Measurements from ENCODE around the gene CARD11. TPM values are rescaled to one million over a fixed set of nuclear protein-coding genes. Genes with fewer than 3 reads are reported as not detected.
A peak's percentile ranks its signal among the peaks of the same experiment; 100 is the strongest.

CARD11 gene
- total and polyA plus RNA-seq, 3 donors from 2014 or later = 2.9 to 3.9 (median 3.2) TPM

- Histone ChIP-seq H3K36me3 (ENCODE audit: low read depth, missing control alignments) (no peaks in the 10 kb centered on the region), H3K27ac (no peak overlapping the region), H3K9me3 (no peaks in the 10 kb centered on the region), H3K4me1 (no peaks in the 10 kb centered on the region), H3K27me3 (no peaks in the 10 kb centered on the region), H3K4me3 (no peak overlapping the region)
- intact Hi-C loops (cut with DNase I; ENCODE audit: low total_unique reads) = no loop called here
- WGBS, 2 donors = 70 to 74% methylated on average over 24 to 27 of the region's 27 CpGs
- DNase-seq = peak; percentile 19
- TF ChIP-seq, protein P1, sequence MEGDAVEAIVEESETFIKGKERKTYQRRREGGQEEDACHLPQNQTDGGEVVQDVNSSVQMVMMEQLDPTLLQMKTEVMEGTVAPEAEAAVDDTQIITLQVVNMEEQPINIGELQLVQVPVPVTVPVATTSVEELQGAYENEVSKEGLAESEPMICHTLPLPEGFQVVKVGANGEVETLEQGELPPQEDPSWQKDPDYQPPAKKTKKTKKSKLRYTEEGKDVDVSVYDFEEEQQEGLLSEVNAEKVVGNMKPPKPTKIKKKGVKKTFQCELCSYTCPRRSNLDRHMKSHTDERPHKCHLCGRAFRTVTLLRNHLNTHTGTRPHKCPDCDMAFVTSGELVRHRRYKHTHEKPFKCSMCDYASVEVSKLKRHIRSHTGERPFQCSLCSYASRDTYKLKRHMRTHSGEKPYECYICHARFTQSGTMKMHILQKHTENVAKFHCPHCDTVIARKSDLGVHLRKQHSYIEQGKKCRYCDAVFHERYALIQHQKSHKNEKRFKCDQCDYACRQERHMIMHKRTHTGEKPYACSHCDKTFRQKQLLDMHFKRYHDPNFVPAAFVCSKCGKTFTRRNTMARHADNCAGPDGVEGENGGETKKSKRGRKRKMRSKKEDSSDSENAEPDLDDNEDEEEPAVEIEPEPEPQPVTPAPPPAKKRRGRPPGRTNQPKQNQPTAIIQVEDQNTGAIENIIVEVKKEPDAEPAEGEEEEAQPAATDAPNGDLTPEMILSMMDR (IDR thresholded peaks at IDR 0.05) = no peak
- no peak for TF ChIP-seq POLR2A (IDR thresholded peaks at IDR 0.05)
Measured at GRCh38 chr7:2980401-2981102, 63.1 kb downstream of the CARD11 start.

DNA sequence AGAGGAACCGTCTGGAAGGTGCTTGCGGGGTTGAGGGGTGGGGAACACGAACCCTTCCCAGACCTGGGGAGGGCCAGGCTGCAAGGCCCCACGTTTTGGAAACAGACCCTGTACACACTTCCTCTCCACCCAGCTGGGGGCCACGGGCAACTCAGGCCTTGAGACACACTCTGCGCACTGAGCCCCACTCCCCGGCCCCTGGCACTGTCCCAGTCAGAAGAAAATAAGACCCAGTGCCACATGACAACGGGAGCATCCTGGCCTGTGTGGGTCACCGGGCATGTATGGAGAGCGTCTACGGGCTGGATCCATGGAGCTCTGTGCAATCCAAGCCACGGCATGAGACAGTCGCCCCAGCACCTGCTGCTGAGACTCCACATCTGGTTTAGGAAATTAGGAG lies 63.7 kb downstream of the CARD11 start:
- no peaks in the 10 kb centered on the region for H3K36me3 ChIP-seq (ENCODE audit: low read depth, missing control alignments)
- intact Hi-C loops (cut with DNase I; ENCODE audit: low total_unique reads) = no loop called here
- H3K9me3 ChIP-seq = no peaks in the 10 kb centered on the region
- no peaks in the 10 kb centered on the region for H3K4me1 ChIP-seq
- no peak for TF ChIP-seq POLR2A (IDR thresholded peaks at IDR 0.05)
- TF ChIP-seq, protein P1 (IDR thresholded peaks at IDR 0.05) = no peak
- H3K27me3 ChIP-seq = no peaks in the 10 kb centered on the region
- DNase-seq = no peak
- H3K27ac ChIP-seq = no peak overlapping the region
- no peak overlapping the region for H3K4me3 ChIP-seq
- WGBS, 2 donors = 86 to 88% methylated on average over 6 to 13 of the region's 13 CpGs

- intact Hi-C loops (cut with DNase I; ENCODE audit: low total_unique reads) = no loop called here
- no peak for TF ChIP-seq POLR2A (IDR thresholded peaks at IDR 0.05)
- TF ChIP-seq, protein P1 (IDR thresholded peaks at IDR 0.05) = no peak
- Histone ChIP-seq H3K27me3 (no peaks in the 10 kb centered on the region), H3K36me3 (ENCODE audit: low read depth, missing control alignments) (no peaks in the 10 kb centered on the region), H3K9me3 (no peaks in the 10 kb centered on the region), H3K4me3 (no peak overlapping the region), H3K4me1 (no peaks in the 10 kb centered on the region), H3K27ac (no peak overlapping the region)
- no peak for DNase-seq
- 60 to 71% methylated on average over 12 to 13 of the region's 13 CpGs for WGBS, 2 donors
Measured at GRCh38 chr7:2979201-2979631, 64.5 kb downstream of the CARD11 start.

DNA sequence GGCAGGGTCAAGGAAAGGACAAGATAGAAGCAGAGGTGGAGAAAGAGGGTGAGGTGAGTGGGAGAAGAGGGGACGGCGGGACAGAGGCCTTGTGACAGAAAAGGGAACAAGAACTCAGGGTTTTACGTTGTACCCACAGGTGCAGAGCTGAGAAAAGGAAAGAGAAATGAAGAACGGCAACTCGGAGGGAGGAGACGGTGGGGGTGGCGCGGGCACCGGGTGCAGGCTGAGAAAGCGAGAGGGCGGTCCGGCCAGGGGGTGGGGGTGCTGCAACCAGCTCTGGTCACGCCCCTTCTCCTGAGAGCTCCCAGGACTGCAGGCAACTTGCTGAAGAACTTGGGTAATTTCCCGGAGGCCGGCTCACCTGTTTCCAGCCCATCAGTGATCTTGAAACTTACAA lies 65.3 kb downstream of the CARD11 start:
- WGBS, 2 donors = 23 to 57% methylated on average over 15 of the region's 15 CpGs
- H3K36me3 ChIP-seq (ENCODE audit: low read depth, missing control alignments) = no peaks in the 10 kb centered on the region
- intact Hi-C loops (cut with DNase I; ENCODE audit: low total_unique reads) = no loop called here
- H3K9me3 ChIP-seq = no peaks in the 10 kb centered on the region
- no peak overlapping the region for H3K4me3 ChIP-seq
- DNase-seq = peak; percentile 34
- H3K27ac ChIP-seq = no peak overlapping the region
- TF ChIP-seq, protein P1 (IDR thresholded peaks at IDR 0.05) = no peak
- no peak for TF ChIP-seq POLR2A (IDR thresholded peaks at IDR 0.05)
- no peaks in the 10 kb centered on the region for H3K4me1 ChIP-seq
- H3K27me3 ChIP-seq = no peaks in the 10 kb centered on the region

- Histone ChIP-seq H3K4me1 (no peaks in the 10 kb centered on the region), H3K27me3 (no peaks in the 10 kb centered on the region), H3K27ac (no peak overlapping the region), H3K36me3 (ENCODE audit: low read depth, missing control alignments) (no peaks in the 10 kb centered on the region), H3K4me3 (no peak overlapping the region), H3K9me3 (no peaks in the 10 kb centered on the region)
- intact Hi-C loops (cut with DNase I; ENCODE audit: low total_unique reads) = no loop called here
- TF ChIP-seq, protein P1 (IDR thresholded peaks at IDR 0.05) = no peak
- TF ChIP-seq POLR2A (IDR thresholded peaks at IDR 0.05) = no peak
- no peak for DNase-seq
- whole genome bisulfite sequencing, 2 donors = 56 to 59% methylated on average over 8 to 11 of the region's 11 CpGs
Measured at GRCh38 chr7:2975821-2976371, 67.8 kb downstream of the CARD11 start.

Data from testis (tissue), 3 donors.